ENCODE measurements around the gene BCLAF3.

GRCh38 chrX:19960913-19961312, 29.9 kb downstream of the BCLAF3 start:
- TF ChIP-seq, protein P1, sequence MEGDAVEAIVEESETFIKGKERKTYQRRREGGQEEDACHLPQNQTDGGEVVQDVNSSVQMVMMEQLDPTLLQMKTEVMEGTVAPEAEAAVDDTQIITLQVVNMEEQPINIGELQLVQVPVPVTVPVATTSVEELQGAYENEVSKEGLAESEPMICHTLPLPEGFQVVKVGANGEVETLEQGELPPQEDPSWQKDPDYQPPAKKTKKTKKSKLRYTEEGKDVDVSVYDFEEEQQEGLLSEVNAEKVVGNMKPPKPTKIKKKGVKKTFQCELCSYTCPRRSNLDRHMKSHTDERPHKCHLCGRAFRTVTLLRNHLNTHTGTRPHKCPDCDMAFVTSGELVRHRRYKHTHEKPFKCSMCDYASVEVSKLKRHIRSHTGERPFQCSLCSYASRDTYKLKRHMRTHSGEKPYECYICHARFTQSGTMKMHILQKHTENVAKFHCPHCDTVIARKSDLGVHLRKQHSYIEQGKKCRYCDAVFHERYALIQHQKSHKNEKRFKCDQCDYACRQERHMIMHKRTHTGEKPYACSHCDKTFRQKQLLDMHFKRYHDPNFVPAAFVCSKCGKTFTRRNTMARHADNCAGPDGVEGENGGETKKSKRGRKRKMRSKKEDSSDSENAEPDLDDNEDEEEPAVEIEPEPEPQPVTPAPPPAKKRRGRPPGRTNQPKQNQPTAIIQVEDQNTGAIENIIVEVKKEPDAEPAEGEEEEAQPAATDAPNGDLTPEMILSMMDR (conservative IDR thresholded peaks at IDR 0.05): no peak
- TF ChIP-seq EZH2 (IDR thresholded peaks at IDR 0.05; ENCODE audit: low read depth): no peak

Data from PC-9 (cell line).